ENCODE measurements around the gene JUN. TPM values are rescaled to one million over a fixed set of nuclear protein-coding genes. Genes with fewer than 3 reads are reported as not detected.

Gene JUN
- polyA plus RNA-seq, 1 donor from 2014 or later: 124 TPM

GRCh38 chr1:58754683-58755467 is 29.0 kb downstream of the JUN start:
- Histone ChIP-seq H3K36me3 (ENCODE audit: insufficient read depth, low read length) (no peaks in the 10 kb centered on the region), H3K9ac (ENCODE audit: low read length) (no peak overlapping the region), H3K27me3 (ENCODE audit: insufficient read depth, low read depth, low read length) (peaks cover 3% of the 10 kb centered on the region), H3K4me2 (ENCODE audit: low read length) (no peak overlapping the region), H3K9me3 (ENCODE audit: low read length) (no peaks in the 10 kb centered on the region), H2AFZ (ENCODE audit: low read depth, low read length) (no peak overlapping the region), H3F3A (ENCODE audit: insufficient read depth, low read length, poor library complexity, severe bottlenecking) (no peaks in the 10 kb centered on the region), H3K79me2 (replicated peaks; ENCODE audit: insufficient read depth, low read length) (no peaks in the 10 kb centered on the region), H3K9me2 (ENCODE audit: insufficient read depth, low read length) (no peaks in the 10 kb centered on the region), H3K4me3 (ENCODE audit: low read length) (no peak overlapping the region), H4K20me1 (ENCODE audit: insufficient read depth) (no peaks in the 10 kb centered on the region), H3K27ac (ENCODE audit: low read length) (no peak overlapping the region)
- TF ChIP-seq POLR2AphosphoS5 (IDR thresholded peaks at IDR 0.05) (no peak), CTCF (IDR thresholded peaks at IDR 0.05; ENCODE audit: poor library complexity, severe bottlenecking) (no peak), SMC3 (conservative IDR thresholded peaks at IDR 0.05; ENCODE audit: poor library complexity) (no peak), REST (IDR thresholded peaks at IDR 0.05; ENCODE audit: borderline replicate concordance) (no peak), EP300 (conservative IDR thresholded peaks at IDR 0.05; ENCODE audit: poor library complexity, severe bottlenecking) (no peak), RAD21 (conservative IDR thresholded peaks at IDR 0.05) (no peak), TAF1 (IDR thresholded peaks at IDR 0.05; ENCODE audit: low read depth) (no peak), EZH2 (IDR thresholded peaks at IDR 0.05; ENCODE audit: borderline replicate concordance, insufficient read depth, low read length, poor library complexity, severe bottlenecking) (no peak), MXI1 (conservative IDR thresholded peaks at IDR 0.05; ENCODE audit: poor library complexity, severe bottlenecking) (no peak)

- H3K27ac ChIP-seq (ENCODE audit: low read length): no peak overlapping the region
- no peaks in the 10 kb centered on the region for H4K20me1 ChIP-seq (ENCODE audit: insufficient read depth)
- H3K4me3 ChIP-seq (ENCODE audit: low read length): no peak overlapping the region
- H3K79me2 ChIP-seq (replicated peaks; ENCODE audit: insufficient read depth, low read length): no peaks in the 10 kb centered on the region
- no peak overlapping the region for H3K4me2 ChIP-seq (ENCODE audit: low read length)
- no peaks in the 10 kb centered on the region for H3K9me2 ChIP-seq (ENCODE audit: insufficient read depth, low read length)
- peaks cover 7% of the 10 kb centered on the region for H3K27me3 ChIP-seq (ENCODE audit: insufficient read depth, low read depth, low read length)
- H2AFZ ChIP-seq (ENCODE audit: low read depth, low read length): no peak overlapping the region
- no peaks in the 10 kb centered on the region for H3F3A ChIP-seq (ENCODE audit: insufficient read depth, low read length, poor library complexity, severe bottlenecking)
- H3K9ac ChIP-seq (ENCODE audit: low read length): no peak overlapping the region
- no peaks in the 10 kb centered on the region for H3K9me3 ChIP-seq (ENCODE audit: low read length)
- H3K36me3 ChIP-seq (ENCODE audit: insufficient read depth, low read length): no peaks in the 10 kb centered on the region
- TF ChIP-seq EP300 (conservative IDR thresholded peaks at IDR 0.05; ENCODE audit: poor library complexity, severe bottlenecking) (no peak), TAF1 (IDR thresholded peaks at IDR 0.05; ENCODE audit: low read depth) (no peak), REST (IDR thresholded peaks at IDR 0.05; ENCODE audit: borderline replicate concordance) (no peak), RAD21 (conservative IDR thresholded peaks at IDR 0.05) (no peak), POLR2AphosphoS5 (IDR thresholded peaks at IDR 0.05) (no peak), MXI1 (conservative IDR thresholded peaks at IDR 0.05; ENCODE audit: poor library complexity, severe bottlenecking) (no peak), CTCF (IDR thresholded peaks at IDR 0.05; ENCODE audit: poor library complexity, severe bottlenecking) (no peak), SMC3 (conservative IDR thresholded peaks at IDR 0.05; ENCODE audit: poor library complexity) (no peak)
Measured at GRCh38 chr1:58754073-58754613, 29.7 kb downstream of the JUN start.

Data from neural cell (in vitro differentiated cells).